GM18858 (cell line): ENCODE results near the gene STOML2.

ENCODE experiments used
- ATAC-seq: cut with Tn5 transposase; IDR thresholded peaks from one replicate; pipeline ENCODE4 v1.9.1; 2021; ENCODE audit not compliant: unreplicated experiment

Gene STOML2

DNA sequence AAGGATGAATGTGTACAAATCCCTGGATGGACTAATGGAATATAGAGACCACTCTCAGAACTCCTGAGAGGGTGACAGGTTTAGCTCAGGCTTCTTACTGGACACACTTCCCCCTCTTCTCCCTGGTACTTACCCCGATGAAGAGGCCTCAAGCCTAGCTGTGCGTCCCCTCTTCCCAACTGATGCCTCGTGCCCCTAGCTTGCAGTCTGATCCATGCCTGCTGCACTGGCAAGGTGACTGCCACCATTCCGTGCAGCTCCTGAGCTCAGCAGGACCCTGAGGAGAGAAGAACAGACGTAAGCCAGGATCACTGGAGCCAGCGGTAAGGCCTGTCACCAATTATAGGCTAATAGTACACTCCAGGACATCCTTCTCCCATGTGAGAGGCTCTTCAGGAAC lies 5.5 kb upstream of the STOML2 start:
- no peak for ATAC-seq

GRCh38 chr9:35107297-35108290 lies 4.7 kb upstream of the STOML2 start:
- ATAC-seq, result no peak

DNA sequence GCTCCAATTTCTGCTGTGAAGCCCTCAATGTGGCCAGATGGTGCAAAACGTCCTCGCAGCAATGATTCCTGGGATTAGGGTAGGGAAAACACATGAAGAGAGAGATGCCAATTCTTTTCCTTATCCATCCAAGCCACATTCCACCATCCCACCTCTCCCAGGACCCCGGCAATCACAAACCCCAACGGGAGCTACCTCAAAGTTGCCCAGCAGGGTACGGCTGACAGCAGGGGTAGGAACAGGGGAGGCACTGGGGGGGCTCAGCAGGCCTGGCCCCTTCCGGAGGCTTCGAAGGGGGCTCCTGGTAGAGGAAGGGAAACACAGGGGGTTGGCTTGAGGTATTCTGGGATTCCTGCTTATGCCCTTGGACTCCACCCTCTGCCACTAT lies 3.4 kb upstream of the STOML2 start:
- ATAC-seq, result no peak

DNA sequence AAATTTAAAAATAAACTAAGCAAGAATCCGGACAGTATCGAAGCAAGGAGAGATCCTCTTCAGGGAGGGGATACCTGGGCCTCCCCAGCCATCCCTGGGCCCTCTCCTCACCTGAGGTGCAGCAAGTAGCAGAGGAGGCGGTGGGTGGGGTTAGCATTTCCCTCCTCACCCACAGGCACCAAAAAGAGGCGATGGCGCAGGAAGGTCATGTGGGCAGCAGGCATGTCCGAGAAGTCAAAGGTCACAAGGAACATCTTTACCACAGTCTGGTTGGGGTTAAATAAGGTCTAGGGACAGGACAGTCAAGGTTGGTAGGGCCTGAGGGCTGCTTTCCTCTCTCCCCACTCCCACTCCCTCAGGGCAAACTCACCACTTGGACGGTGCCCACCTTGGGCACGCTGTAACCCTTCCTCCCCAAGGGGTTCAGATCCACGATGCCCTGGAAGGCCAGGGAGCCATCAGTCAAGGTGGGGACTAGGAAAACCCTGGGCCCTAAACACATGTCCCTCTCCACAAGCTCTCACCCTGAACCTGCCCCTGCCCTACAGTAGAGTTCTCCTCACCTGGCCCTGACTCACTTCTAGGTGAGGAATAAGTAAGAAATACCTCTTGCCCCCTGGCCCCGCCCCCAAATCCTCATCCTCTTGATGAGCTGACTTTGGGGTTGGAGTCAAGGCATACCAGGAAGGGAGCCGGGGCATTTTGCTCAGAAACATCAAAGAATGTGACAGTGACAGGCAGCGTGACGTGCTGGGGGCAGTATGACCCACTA lies 2.8 kb upstream of the STOML2 start:
- no peak for ATAC-seq

- no peak for ATAC-seq
Observed at GRCh38 chr9:35105126-35105525, 2.2 kb upstream of the STOML2 start.

DNA sequence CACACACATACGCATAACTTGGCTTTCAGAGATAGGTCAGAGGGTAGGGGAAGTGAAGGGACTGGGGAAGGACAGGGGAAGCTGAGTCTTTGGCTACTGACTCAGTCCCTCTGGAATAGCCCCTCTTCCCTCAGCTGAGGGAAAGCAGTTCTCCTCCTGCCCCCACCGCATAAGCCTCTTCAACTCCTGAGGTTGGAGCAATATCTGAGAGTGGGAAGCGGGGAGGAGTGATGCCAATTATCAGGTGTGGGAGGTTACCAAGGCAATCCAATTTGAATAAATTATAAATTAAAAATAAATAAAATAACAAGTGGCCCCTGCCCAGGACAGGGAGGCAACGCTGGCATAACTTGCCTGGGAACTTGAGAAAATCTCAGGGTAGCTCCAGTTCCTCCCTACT lies 1.7 kb upstream of the STOML2 start:
- ATAC-seq, result no peak

DNA sequence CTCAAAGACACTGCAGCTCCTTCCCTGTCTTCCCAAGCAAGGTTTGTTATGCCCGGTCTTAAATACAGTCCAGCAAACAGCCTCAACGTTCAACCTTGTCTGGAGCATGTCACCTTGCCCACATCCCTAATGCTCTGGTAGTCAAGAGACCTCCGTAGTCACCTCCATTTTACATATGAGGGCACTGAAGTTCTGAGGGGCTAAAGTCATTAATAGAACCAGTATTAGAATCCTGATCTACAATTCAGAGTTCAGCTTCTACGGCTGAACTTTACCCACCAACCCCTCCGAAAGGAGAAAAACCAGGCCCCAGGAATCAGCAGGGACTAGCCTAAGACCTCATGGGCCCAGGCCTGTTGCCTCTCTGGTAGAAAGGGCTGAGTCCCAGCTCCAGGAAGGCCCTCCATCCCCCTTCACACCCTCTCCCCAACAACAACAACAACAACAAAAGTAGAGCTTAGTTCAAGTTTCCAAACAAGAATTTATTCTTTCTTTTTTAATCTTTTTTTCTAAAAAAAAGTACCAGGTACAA lies 795 bp upstream of the STOML2 start:
- ATAC-seq, result no peak

DNA sequence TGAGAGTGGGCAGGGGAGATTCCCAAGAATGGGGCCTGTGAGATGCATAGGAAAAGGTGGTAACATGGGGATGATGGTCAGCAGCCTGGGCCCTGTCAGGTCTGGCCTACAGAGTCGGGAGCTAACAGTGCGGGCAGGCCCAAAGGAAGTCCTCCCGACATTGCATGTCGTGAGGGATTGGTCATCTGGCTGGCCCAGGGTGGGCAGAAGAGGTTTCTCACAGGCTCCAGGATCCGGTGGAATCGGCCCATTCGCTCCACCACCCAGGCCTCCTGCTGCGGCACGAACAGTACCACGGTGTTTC lies 514 bp downstream of the STOML2 start:
- no peak for ATAC-seq

DNA sequence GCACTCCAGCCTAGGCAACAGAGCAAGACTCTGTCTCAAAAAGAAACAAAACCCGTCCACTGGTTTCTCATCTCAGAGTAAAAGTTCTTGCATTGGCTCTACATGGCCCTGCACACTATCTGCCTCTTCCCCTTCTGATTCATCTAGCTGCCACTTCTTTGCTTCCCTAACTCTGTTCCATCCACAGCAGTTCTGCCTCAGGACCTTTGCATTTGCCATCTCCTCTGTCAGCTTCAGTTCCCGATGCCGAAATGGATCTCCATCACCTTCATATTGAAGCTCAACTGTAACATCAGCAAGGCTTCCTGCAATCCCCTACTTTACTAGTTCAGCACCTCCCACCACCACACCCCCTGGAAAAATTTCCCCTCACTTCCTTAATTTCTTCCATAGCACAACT lies 5.4 kb downstream of the STOML2 start:
- no peak for ATAC-seq

DNA sequence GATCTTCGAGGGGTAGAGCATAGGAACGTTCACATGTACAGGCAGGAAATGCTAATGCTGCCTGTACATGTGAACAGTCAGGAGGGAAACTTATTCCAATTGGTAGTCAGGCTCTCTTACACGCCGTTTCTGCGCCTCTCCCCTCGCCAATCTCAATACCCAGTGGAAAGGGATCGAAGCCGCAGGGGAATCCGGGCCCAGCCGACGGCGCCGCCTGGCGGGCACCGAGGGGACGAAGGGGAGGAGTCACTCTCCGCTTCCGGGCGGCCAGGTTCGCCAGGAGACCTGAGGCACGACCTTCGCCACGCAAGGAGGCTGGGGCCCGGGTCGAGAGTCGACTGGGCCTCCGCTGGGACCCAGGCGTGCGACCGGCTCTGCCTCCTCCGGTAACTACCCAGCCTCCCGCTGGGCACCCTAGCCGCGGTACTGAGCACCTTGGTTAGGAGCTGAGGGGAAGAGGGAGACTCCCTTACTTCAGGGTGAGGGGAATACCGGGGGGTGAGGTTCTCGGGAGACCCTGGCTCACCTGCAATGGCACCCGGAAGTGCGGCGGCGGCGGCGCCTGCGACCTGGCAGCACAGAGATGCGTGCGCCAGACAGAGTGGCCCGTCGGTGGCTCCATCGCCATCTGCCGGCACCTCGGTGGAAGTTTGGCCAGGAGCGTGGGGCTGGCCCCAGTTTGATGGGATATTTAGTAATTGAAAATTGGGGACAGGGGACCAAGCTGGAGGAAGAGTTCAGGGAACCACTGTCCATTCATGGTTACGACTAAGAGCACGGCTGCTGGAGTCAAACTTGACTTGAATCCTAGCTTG lies 6.7 kb downstream of the STOML2 start, which contains the start of gene PIGO:
Gene PIGO (minus strand): TSS at position 557 of the 815 bp plus-strand sequence. CDS start 1,026 bp downstream, outside the sequence.
- ATAC-seq, result peak; percentile 75

DNA sequence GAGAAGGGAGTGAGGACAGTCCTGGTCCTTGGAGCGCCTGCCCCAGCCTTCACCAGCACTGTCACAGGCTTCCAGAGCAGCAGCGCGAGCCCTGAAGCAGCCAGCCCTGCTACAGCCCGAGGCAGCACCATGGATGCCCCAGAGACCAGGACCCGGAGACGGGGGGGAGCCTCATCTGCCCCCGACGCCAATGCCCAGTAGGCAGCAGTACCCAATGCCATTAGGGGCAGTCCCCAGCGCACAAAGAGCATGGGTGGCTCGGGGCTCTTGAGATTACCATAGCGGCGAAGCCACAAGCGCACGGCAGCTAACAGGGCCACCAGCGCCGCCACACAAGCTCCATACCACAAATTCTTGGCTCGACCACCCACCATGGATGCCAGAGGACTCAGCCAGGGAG lies 11.4 kb downstream of the STOML2 start:
- ATAC-seq, result no peak

DNA sequence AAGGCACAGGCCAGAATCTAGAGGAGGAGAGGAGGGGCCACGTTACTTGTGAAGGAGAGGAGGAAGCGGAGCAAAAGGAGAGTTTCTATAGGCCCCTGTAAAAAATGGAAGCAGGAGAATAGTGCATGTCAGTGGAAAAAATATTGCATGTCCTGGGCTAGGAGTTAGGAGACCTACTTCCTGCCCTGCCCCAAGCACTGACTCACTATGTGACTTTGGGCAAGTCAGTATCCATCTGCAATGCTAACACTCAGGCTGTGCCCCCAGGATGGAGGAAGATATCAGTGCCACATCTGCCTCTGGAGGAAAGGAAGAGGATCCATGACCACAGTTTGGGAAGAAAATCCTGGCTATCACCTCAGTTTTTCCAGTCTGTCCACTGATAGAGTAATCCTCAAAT lies 13.5 kb downstream of the STOML2 start:
- no peak for ATAC-seq

DNA sequence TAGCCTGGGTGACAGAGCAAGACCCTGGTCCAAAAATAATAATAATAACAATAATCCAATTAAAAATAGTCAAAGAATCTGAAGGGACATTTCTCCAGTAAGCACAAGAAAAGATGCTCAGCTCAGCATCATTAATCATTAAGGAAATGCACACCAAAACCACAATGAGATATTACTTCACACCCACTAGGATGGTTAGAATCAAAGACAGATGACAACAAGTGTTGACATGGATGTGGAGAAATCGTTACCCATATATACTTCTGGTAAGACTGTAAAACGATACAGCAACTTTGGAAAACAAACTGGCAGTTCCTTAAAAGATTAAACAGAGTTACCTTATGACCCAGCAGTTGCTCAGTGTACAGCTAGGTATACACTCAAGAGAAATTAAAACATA lies 17.9 kb downstream of the STOML2 start:
- no peak for ATAC-seq

- ATAC-seq, result peak; percentile 82
Observed at GRCh38 chr9:35079426-35080341, 23.2 kb downstream of the STOML2 start, which contains the start of gene FANCG. FANCG (minus strand) TSS chr9:35079942; CDS start chr9:35079524, 418 bp downstream.

DNA sequence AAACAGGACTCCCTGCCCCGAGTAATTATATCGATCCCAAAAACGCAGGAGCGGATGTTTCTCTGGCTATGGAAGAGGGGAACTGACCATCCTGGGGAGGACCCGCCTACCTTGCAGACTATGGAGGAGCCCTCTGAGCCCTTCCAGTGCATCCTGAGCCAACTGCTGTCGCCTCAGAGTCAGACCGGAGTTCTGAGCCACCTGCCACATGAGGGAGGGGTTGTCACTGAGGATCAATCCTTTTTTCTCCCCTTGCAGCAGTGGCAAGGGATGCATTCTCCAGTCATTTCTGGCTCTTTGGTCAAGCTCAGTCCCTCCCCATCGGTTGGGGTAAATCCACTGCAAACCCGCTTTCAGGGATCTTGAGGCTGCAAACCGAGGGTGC lies 23.9 kb downstream of the STOML2 start:
- ATAC-seq, result no peak

- ATAC-seq, result no peak
Observed at GRCh38 chr9:35078066-35078465, 24.9 kb downstream of the STOML2 start.

DNA sequence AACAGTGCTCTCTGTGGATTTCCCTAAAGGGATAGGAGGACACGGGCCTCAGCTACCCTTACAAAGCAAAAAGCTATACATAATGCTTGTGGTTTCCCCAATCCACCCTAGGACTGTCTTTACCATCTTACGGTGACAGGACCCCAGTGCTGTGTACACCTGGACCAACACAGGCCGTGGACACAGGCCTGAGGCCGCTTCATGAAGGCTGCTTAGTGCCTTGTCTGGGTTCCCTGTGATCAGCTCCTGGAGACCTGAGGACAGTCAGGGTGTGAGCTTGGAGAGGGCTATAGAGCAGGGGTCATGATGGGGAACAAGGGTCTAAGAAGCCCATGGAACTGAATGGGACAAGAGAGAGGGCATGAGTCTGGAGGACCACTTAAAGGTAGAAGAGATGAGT lies 26.1 kb downstream of the STOML2 start:
- no peak for ATAC-seq

- ATAC-seq, result no peak
Observed at GRCh38 chr9:35075358-35075757, 27.6 kb downstream of the STOML2 start.

DNA sequence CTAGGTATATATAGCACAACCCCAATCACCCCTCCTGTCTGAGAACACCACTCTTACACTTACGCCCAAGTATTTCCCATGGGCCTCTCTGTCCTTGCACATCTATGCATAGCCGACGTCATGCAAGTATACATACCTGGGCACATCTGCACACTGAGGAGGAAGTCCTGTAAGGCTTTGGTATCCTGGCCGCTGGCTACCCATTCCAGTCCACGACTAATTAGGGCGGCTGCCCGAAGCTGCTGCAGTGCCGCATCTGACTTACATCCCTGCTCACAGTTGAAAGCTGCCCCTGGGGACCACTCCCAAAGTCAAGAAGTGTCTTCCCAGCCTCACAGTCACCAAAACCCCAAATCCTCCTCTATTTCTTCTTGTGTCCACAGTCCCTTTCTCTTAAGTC lies 28.1 kb downstream of the STOML2 start:
- ATAC-seq, result no peak

DNA sequence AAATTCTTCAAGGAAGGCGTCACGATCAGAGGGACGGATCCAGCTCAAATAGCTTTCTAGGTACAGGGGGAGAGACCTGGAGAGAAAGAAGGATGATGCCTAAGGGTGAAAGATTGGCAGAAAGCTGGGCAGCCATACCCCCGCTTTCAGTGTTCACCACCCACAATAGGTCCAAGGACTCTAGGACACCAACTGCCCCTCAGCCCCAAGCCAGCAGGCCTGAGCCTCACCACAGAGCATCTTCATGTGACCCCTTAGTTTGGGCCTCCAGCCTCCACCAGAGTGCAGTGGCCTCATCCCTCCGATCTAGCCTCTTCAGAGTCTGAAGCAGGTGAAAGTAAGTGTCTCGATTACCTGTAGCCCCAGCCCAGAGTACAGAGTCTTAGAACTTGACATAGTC lies 28.8 kb downstream of the STOML2 start:
- no peak for ATAC-seq
